Measurements from ENCODE around the gene VWA8.

DNA sequence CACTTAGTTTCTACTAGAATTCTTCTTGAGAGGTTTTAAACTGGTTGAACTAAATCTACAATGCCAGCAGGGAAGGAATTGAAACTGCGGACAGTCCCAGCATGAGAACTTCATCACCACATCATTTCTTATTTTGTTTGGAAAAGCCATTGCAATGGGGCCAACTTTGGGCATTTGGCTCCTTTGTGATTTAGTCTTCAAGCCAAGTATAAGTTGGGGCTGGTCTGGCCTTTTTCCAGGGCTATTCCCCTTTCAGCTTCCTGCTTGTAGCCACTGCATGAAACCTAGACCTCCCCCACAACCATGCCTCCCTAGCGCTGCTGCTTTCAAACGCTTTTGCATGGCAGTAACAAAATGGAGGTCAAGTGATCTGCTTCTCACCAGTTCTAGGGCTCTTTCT, 361.3 kb downstream of the VWA8 start:
- TF ChIP-seq SP1 (IDR thresholded peaks at IDR 0.05; ENCODE audit: low read depth) = no peak
- no peak for TF ChIP-seq ZNF274 (IDR thresholded peaks at IDR 0.05; ENCODE audit: low read depth, low read length)
- no peak for TF ChIP-seq POLR2AphosphoS5 (IDR thresholded peaks at IDR 0.05; ENCODE audit: low read depth, low read length)
- TF ChIP-seq, protein P1, sequence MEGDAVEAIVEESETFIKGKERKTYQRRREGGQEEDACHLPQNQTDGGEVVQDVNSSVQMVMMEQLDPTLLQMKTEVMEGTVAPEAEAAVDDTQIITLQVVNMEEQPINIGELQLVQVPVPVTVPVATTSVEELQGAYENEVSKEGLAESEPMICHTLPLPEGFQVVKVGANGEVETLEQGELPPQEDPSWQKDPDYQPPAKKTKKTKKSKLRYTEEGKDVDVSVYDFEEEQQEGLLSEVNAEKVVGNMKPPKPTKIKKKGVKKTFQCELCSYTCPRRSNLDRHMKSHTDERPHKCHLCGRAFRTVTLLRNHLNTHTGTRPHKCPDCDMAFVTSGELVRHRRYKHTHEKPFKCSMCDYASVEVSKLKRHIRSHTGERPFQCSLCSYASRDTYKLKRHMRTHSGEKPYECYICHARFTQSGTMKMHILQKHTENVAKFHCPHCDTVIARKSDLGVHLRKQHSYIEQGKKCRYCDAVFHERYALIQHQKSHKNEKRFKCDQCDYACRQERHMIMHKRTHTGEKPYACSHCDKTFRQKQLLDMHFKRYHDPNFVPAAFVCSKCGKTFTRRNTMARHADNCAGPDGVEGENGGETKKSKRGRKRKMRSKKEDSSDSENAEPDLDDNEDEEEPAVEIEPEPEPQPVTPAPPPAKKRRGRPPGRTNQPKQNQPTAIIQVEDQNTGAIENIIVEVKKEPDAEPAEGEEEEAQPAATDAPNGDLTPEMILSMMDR (IDR thresholded peaks at IDR 0.05 in 2 of 3, conservative IDR thresholded peaks at IDR 0.05 in 1 of 3; ENCODE audit: borderline replicate concordance in 1 of 3, insufficient read depth in 1 of 3, low read depth in 2 of 3, low read length in 2 of 3) = no peak
- no peak for TF ChIP-seq POLR2A (IDR thresholded peaks at IDR 0.05; ENCODE audit: borderline replicate concordance, extremely low read depth, insufficient read depth, insufficient read length)
- TF ChIP-seq, protein P2, sequence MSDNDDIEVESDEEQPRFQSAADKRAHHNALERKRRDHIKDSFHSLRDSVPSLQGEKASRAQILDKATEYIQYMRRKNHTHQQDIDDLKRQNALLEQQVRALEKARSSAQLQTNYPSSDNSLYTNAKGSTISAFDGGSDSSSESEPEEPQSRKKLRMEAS (IDR thresholded peaks at IDR 0.05) = no peak
- TF ChIP-seq TCF7L2 (IDR thresholded peaks at IDR 0.05; ENCODE audit: borderline replicate concordance, extremely low read depth, insufficient read depth, insufficient read length) = no peak
- no peak for TF ChIP-seq EZH2phosphoT487 (IDR thresholded peaks at IDR 0.05; ENCODE audit: borderline replicate concordance)
- no peak for TF ChIP-seq YY1 (IDR thresholded peaks at IDR 0.05; ENCODE audit: extremely low read depth, insufficient replicate concordance, low read depth, low read length)

All from HCT116 (cell line).